ENCODE data around the gene HMX1. TPM values are rescaled to one million over a fixed set of nuclear protein-coding genes. Genes with fewer than 3 reads are reported as not detected.

Gene HMX1
- total RNA-seq, 1 experiment from 2014 or later = not detected

DNA sequence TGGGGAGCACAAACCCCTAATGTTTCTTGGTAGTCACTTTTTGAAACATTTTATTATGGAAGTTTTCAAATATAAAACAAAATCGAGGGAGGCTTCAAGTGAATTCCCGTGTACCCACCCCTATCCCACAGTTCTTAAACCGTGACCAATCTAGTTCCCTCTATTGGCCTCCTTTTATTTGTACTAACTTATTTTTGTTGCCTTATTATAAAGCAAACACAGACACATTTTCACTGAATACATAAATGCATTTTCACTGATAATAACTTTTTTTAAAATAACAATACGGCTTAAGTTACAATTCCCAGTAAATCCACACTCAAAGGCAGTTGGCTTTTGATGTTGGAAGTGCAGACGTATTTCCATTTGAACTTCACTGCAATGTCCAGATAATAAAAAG is 9.3 kb downstream of the HMX1 start:
- CTCF ChIA-PET = interaction anchor here (0.6 to 0.7 kb wide), 2 partner anchors 10 to 88 kb away, joined by 3 read pairs; no protein-coding TSS in a partner anchor
- no TSS peak for BruUV-seq (replicated peaks)
- Mint-ChIP-seq H3K27me3 (ENCODE audit: insufficient read depth, unreplicated experiment) (no peaks in the 10 kb centered on the region), H3K4me3 (ENCODE audit: unreplicated experiment) (no peak overlapping the region), H3K27ac (ENCODE audit: low read depth, unreplicated experiment) (no peak overlapping the region), H3K9me3 (ENCODE audit: unreplicated experiment) (no peaks in the 10 kb centered on the region), H3K36me3 (ENCODE audit: insufficient read depth, unreplicated experiment) (no peaks in the 10 kb centered on the region), H3K4me1 (ENCODE audit: insufficient read depth, unreplicated experiment) (no peaks in the 10 kb centered on the region)
- TF ChIP-seq, protein P1, sequence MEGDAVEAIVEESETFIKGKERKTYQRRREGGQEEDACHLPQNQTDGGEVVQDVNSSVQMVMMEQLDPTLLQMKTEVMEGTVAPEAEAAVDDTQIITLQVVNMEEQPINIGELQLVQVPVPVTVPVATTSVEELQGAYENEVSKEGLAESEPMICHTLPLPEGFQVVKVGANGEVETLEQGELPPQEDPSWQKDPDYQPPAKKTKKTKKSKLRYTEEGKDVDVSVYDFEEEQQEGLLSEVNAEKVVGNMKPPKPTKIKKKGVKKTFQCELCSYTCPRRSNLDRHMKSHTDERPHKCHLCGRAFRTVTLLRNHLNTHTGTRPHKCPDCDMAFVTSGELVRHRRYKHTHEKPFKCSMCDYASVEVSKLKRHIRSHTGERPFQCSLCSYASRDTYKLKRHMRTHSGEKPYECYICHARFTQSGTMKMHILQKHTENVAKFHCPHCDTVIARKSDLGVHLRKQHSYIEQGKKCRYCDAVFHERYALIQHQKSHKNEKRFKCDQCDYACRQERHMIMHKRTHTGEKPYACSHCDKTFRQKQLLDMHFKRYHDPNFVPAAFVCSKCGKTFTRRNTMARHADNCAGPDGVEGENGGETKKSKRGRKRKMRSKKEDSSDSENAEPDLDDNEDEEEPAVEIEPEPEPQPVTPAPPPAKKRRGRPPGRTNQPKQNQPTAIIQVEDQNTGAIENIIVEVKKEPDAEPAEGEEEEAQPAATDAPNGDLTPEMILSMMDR (IDR thresholded peaks at IDR 0.05; ENCODE audit: unreplicated experiment) = no peak
- POLR2A ChIA-PET = no interaction called here
- intact Hi-C loops (cut with micrococcal nuclease) = no loop called here
- no peak for DNase-seq (ENCODE audit: unreplicated experiment)

DNA sequence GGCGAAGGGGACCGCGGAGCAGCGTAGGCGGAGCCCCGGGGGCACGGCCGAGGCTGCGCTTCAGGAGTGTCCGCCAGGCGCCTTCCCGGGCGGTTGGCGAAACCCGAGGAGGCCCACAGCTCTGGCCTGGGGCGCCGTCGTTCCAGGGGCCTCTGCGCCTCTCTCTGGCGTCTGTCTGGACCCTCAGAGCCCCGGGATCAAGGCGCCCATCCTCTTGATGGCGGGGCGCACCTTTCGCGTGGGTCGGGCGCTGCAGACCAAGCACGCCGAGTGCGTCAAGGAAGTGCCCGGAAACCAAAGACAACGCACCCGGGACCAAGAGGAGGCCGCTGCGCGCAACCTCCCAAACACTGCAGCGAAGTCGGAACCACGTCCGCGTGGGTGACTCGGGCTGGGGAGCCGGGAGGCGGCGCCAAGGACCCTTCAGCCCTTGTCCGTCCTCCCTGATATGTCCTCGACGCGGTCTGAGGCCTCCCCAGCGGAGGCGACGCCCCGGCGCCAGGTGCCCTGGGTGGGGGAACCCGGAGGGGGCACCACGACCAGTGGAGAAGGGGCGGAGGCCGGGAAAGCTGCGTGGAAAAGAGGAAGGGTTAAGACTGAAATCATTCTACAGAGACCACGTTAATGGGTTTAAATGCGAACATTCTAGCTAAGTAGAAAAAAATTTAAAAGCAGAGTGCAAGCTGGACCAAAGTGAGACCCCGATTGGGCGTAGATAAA is 9.9 kb downstream of the HMX1 start:
- no peak overlapping the region for H3K27ac Mint-ChIP-seq (ENCODE audit: low read depth, unreplicated experiment)
- H3K4me1 Mint-ChIP-seq (ENCODE audit: insufficient read depth, unreplicated experiment) = no peaks in the 10 kb centered on the region
- CTCF ChIA-PET = interaction anchor here (0.6 to 0.7 kb wide), 2 partner anchors 10 to 87 kb away, joined by 3 read pairs; no protein-coding TSS in a partner anchor
- POLR2A ChIA-PET = no interaction called here
- no peak for DNase-seq (ENCODE audit: unreplicated experiment)
- no peaks in the 10 kb centered on the region for H3K9me3 Mint-ChIP-seq (ENCODE audit: unreplicated experiment)
- no peak overlapping the region for H3K4me3 Mint-ChIP-seq (ENCODE audit: unreplicated experiment)
- no peaks in the 10 kb centered on the region for H3K27me3 Mint-ChIP-seq (ENCODE audit: insufficient read depth, unreplicated experiment)
- TF ChIP-seq, protein P1 (IDR thresholded peaks at IDR 0.05; ENCODE audit: unreplicated experiment) = no peak
- BruUV-seq (replicated peaks) = no TSS peak
- intact Hi-C loops (cut with micrococcal nuclease) = no loop called here
- no peaks in the 10 kb centered on the region for H3K36me3 Mint-ChIP-seq (ENCODE audit: insufficient read depth, unreplicated experiment)

DNA sequence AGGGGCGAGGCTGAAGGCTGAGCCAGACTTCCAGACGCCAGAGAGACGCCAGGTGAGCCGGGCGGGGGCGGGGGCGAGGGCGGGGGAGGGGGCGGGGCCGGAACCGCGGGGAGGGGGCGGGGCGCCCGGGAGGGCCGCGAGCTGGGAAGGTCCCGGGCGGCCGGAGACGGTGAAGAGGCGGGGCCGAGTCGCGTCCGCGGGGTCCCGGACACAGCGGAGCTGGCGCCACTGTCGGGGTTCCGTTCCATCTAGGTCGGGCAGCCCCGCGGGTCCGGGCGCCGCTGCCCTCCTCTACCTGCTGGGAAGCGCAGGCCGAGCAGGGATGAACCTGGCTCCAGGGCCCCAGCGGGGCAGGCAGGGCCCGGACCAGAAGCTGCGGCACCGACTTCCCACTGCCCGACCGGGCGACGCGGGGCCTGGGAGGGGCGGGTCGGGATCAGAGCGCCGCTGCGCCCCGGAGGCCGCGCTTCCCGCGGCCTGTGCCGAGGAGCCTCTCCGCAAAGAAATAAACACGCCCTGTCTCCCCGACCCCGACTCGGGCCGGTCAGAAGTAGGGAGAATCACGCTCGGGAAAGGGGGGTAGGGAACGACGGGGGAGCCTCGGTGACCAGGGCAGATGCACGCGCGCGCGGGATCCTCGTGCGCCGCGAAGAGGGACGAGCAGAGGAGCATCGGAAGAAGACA is 10.6 kb downstream of the HMX1 start:
- Mint-ChIP-seq H3K9me3 (ENCODE audit: unreplicated experiment) (no peaks in the 10 kb centered on the region), H3K4me1 (ENCODE audit: insufficient read depth, unreplicated experiment) (no peaks in the 10 kb centered on the region), H3K27me3 (ENCODE audit: insufficient read depth, unreplicated experiment) (peaks cover 7% of the 10 kb centered on the region), H3K27ac (ENCODE audit: low read depth, unreplicated experiment) (no peak overlapping the region), H3K36me3 (ENCODE audit: insufficient read depth, unreplicated experiment) (no peaks in the 10 kb centered on the region), H3K4me3 (ENCODE audit: unreplicated experiment) (no peak overlapping the region)
- POLR2A ChIA-PET = no interaction called here
- intact Hi-C loops (cut with micrococcal nuclease) = no loop called here
- TF ChIP-seq, protein P1 (IDR thresholded peaks at IDR 0.05; ENCODE audit: unreplicated experiment) = no peak
- BruUV-seq (replicated peaks) = no TSS peak
- CTCF ChIA-PET = no interaction called here
- DNase-seq (ENCODE audit: unreplicated experiment) = no peak

DNA sequence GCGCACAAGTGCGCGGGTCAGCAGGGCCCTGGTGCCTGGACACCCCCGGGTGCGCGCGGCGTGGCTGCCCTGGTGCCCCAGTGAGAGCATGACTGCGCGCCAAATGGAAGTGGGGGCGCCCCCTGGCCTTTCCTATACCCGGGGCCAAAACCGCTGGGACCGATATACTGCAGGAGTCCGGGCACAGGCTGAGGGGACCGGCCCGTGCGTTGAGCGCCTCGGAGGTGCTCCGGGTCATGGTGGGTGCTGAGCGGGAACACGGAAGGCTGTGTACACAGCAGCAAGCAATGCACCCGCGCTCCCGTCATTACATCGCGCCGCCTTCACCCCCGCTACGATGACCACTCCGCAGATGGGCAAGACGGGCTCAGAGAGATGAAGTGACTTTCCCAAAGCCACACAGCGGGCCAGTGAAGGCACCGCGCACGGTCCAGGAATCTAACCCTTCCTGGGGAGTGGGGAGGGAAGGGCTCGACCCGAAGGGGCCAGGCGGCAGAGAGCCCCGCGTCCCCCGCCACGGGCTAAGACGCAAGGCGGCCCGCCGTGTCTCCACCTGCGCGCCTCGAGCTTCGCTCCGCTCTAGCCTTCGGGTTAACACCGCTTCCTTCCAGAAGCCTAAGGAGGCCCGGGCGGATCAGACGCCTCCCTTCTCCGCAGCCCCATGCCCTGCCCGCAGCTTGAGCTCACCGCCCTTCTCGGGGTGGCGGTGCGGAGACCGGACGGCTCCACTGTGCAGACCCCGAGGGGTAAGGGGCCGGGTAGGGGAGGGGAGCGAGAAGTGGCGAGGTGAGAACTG is 11.3 kb downstream of the HMX1 start:
- H3K27me3 Mint-ChIP-seq (ENCODE audit: insufficient read depth, unreplicated experiment) = peaks cover 13% of the 10 kb centered on the region
- H3K27ac Mint-ChIP-seq (ENCODE audit: low read depth, unreplicated experiment) = no peak overlapping the region
- intact Hi-C loops (cut with micrococcal nuclease) = no loop called here
- H3K9me3 Mint-ChIP-seq (ENCODE audit: unreplicated experiment) = no peaks in the 10 kb centered on the region
- POLR2A ChIA-PET = no interaction called here
- CTCF ChIA-PET = interaction anchor here (0.6 kb wide), 1 partner anchor 26 kb away, joined by 3 read pairs; no protein-coding TSS in a partner anchor
- no peak overlapping the region for H3K4me3 Mint-ChIP-seq (ENCODE audit: unreplicated experiment)
- no peak for DNase-seq (ENCODE audit: unreplicated experiment)
- H3K4me1 Mint-ChIP-seq (ENCODE audit: insufficient read depth, unreplicated experiment) = no peaks in the 10 kb centered on the region
- TF ChIP-seq, protein P1 (IDR thresholded peaks at IDR 0.05; ENCODE audit: unreplicated experiment) = no peak
- BruUV-seq (replicated peaks) = no TSS peak
- H3K36me3 Mint-ChIP-seq (ENCODE audit: insufficient read depth, unreplicated experiment) = no peaks in the 10 kb centered on the region
